HepG2 (cell line): ENCODE data around the gene TALDO1. TPM values are rescaled to one million over a fixed set of nuclear protein-coding genes. Genes with fewer than 3 reads are reported as not detected.
A peak's percentile ranks its signal among the peaks of the same experiment; 100 is the strongest.

Experiments
- ATAD3A ChIP-seq: sonication (generic); formaldehyde crosslinking; IDR thresholded peaks from 2 replicates; pipeline ENCODE4 v1.4.0; 2020; ENCODE audit warnings: missing genetic modification reagents
- CENPT ChIP-seq: sonication (generic); formaldehyde crosslinking; IDR thresholded peaks from 2 replicates; pipeline ENCODE4 v1.8.0; 2022; ENCODE audit warnings: low read depth, mild to moderate bottlenecking, moderate library complexity, missing genetic modification reagents
- FOSL2 ChIP-seq: sonication (generic); formaldehyde crosslinking; IDR thresholded peaks from 2 replicates; pipeline ENCODE4 v1.4.0; 2020; ENCODE audit warnings: missing genetic modification reagents
- MED13 ChIP-seq: sonication (generic); formaldehyde crosslinking; IDR thresholded peaks from 2 replicates; pipeline ENCODE4 v1.5.0; 2020; ENCODE audit warnings: missing genetic modification reagents
- MXI1 ChIP-seq: IDR thresholded peaks from 3 replicates; pipeline ENCODE4 v1.6.1; 2012; ENCODE audit warnings: low read depth, low read length, inconsistent platforms, borderline replicate concordance
- ONECUT2 ChIP-seq: sonication (generic); formaldehyde crosslinking; IDR thresholded peaks from 2 replicates; pipeline ENCODE4 v1.4.0; 2020; ENCODE audit warnings: missing genetic modification reagents
- PHF21A ChIP-seq: sonication (generic); formaldehyde crosslinking; IDR thresholded peaks from 2 replicates; pipeline ENCODE4 v1.5.0; 2020; ENCODE audit warnings: mild to moderate bottlenecking, missing genetic modification reagents
- RAD21 ChIP-seq: fragments of 450-650 bp; formaldehyde crosslinking; IDR thresholded peaks from 2 replicates; pipeline ENCODE4 v1.5.0; 2020; ENCODE audit warnings: mild to moderate bottlenecking
- REL ChIP-seq: sonication (generic); formaldehyde crosslinking; conservative IDR thresholded peaks from 2 replicates; pipeline ENCODE4 v1.8.0; 2022; ENCODE audit warnings: mild to moderate bottlenecking, missing genetic modification reagents, moderate library complexity
- SNAPC2 ChIP-seq: sonication (generic); formaldehyde crosslinking; IDR thresholded peaks from 2 replicates; pipeline ENCODE4 v1.8.1; 2022; ENCODE audit warnings: mild to moderate bottlenecking, missing genetic modification reagents
- THYN1 ChIP-seq: sonication (generic); formaldehyde crosslinking; IDR thresholded peaks from 2 replicates; pipeline ENCODE4 v1.8.1; 2023; ENCODE audit warnings: low read depth, mild to moderate bottlenecking, moderate library complexity, missing genetic modification reagents, borderline replicate concordance
- TSC22D2 ChIP-seq: sonication (generic); formaldehyde crosslinking; IDR thresholded peaks from 2 replicates; pipeline ENCODE4 v1.5.1; 2020; ENCODE audit warnings: missing genetic modification reagents, mild to moderate bottlenecking, borderline replicate concordance
- ZBED4 ChIP-seq: sonication (generic); formaldehyde crosslinking; IDR thresholded peaks from 2 replicates; pipeline ENCODE4 v1.4.0; 2020; ENCODE audit warnings: missing genetic modification reagents, borderline replicate concordance
- ZKSCAN1 ChIP-seq: fragments of 150-350 bp; IDR thresholded peaks from 2 replicates; pipeline ENCODE4 v1.6.1; 2014; ENCODE audit warnings: low read length
- ZNF343 ChIP-seq: sonication (generic); formaldehyde crosslinking; IDR thresholded peaks from 2 replicates; pipeline ENCODE4 v1.4.0; 2020; ENCODE audit warnings: mild to moderate bottlenecking, missing genetic modification reagents
- ZNF512 ChIP-seq: sonication (generic); formaldehyde crosslinking; IDR thresholded peaks from 2 replicates; pipeline ENCODE4 v1.4.0; 2020; ENCODE audit warnings: mild to moderate bottlenecking, missing genetic modification reagents
- ZNF720 ChIP-seq: sonication (generic); formaldehyde crosslinking; IDR thresholded peaks from 2 replicates; pipeline ENCODE4 v1.4.0; 2020; ENCODE audit warnings: missing genetic modification reagents
- ZZZ3 ChIP-seq: sonication (generic); formaldehyde crosslinking; IDR thresholded peaks from 2 replicates; pipeline ENCODE4 v1.4.0; 2020; ENCODE audit warnings: missing genetic modification reagents, mild to moderate bottlenecking, borderline replicate concordance
- polyA plus RNA-seq, 8 experiments: library from polyadenylated mRNA; depleted of rRNA in 3 of 8; stranded (reverse) in 7 of 8; unstranded in 1 of 8; fragments of >200 nt; fragmentation: Illumina TruSeq in 4 of 8; extraction: Trizol in 4 of 8; gene quantifications; 2 replicates each; pipeline versions ENCODE4 v1.2.1 to v1.2.3, GENCODE V29; 2011 to 2016; ENCODE audit warnings: low read depth in 4 of 8, missing spikeins in 1 of 8, mixed read lengths in 1 of 8; ENCODE audit not compliant: insufficient read depth in 1 of 8
- total RNA-seq, 5 experiments: library from RNA; depleted of rRNA; stranded (reverse); fragments of >200 nt; fragmentation: Illumina TruSeq; extraction: Trizol; gene quantifications; 2 replicates each; pipeline ENCODE4 v1.2.3, GENCODE V29; 2016; ENCODE audit warnings: low read depth in 1 of 5
- TF ChIP-seq, protein P1 (sequence below): sonication (generic); formaldehyde crosslinking; IDR thresholded peaks from 2 replicates; pipeline ENCODE4 v1.9.0; 2021; ENCODE audit warnings: missing genetic modification reagents, mild to moderate bottlenecking, borderline replicate concordance
- TF ChIP-seq, protein P2 (sequence below): sonication (generic); formaldehyde crosslinking; IDR thresholded peaks from 2 replicates; pipeline ENCODE4 v1.9.0; 2021; ENCODE audit warnings: missing genetic modification reagents, borderline replicate concordance

Gene TALDO1
- total and polyA plus RNA-seq, 2 of the 13 experiments (the other 11 are each of a cell fraction or from before 2014, with no cell fraction given), result 107 to 240 TPM

DNA sequence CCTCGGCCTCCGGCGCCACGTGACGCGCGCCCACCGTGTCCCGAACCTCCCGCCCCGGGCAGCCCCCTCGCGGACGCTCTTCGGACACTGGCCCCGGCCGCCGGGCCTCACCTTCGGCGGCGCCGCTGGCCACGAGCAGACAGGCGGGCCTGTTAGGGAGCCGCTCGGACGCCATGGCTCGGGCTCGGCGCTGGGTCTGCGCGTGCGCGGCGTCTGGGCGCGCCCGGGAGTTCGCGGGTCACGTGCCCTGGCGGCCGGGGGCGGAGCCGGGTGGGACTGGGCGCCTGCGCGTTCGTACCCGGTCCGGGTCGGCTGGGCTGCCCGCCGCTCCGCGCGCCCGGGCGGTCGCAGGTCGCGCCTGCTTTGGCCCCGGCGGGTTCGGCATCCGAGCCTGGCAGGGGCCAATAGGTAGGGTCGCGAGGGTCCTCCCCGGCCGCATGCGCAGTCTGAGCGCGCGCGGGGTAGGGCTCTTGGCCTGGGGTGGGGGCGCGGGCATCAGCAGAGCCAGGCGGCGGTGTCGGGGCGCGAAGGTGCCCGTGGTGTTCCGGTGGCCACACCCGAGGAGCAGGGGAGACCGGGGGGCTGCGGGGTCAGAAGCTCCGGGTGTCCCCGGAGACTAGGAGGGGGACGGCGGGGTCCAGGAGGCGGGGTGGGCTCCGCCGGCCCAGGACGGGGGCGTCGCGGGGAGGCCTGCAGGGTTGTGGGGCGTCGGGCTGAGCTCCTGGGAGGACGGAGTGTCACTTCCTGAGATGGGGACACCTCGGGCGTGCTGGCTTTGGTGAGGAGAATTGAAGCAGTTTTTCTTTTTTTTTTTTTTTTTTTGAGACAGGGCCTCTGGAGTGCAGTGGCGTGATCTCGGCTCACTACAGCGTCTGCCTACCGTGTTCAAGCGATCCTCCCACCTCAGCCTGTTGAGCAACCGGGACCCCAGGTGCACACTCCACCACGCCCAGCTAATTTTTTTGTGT lies 30.3 kb downstream of the TALDO1 start, which contains the start of gene GATD1 (continued):
- TF ChIP-seq, protein P1, sequence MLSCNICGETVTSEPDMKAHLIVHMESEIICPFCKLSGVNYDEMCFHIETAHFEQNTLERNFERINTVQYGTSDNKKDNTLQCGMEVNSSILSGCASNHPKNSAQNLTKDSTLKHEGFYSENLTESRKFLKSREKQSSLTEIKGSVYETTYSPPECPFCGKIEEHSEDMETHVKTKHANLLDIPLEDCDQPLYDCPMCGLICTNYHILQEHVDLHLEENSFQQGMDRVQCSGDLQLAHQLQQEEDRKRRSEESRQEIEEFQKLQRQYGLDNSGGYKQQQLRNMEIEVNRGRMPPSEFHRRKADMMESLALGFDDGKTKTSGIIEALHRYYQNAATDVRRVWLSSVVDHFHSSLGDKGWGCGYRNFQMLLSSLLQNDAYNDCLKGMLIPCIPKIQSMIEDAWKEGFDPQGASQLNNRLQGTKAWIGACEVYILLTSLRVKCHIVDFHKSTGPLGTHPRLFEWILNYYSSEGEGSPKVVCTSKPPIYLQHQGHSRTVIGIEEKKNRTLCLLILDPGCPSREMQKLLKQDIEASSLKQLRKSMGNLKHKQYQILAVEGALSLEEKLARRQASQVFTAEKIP (CRISPR knock-in tag), result no peak
- TF ChIP-seq MXI1 (peak; percentile 75; the same call in 1 of the 3 replicates), ONECUT2 (CRISPR knock-in tag) (no peak), ZNF512 (CRISPR knock-in tag) (no peak), ZNF343 (no peak), REL (CRISPR knock-in tag) (no peak; the same call in 1 of the 2 replicates), THYN1 (CRISPR knock-in tag) (no peak), ZZZ3 (CRISPR knock-in tag) (no peak), PHF21A (CRISPR knock-in tag) (no peak), RAD21 (CRISPR knock-in tag) (0 out of 2 replicates have a peak, but pooled peaks have one; percentile 25), SNAPC2 (CRISPR knock-in tag) (no peak), ZBED4 (CRISPR knock-in tag) (no peak), ATAD3A (CRISPR knock-in tag) (no peak), ZNF720 (no peak), FOSL2 (CRISPR knock-in tag) (no peak), TSC22D2 (CRISPR knock-in tag) (no peak), CENPT (peak; percentile 84; the same call in 1 of the 2 replicates), ZKSCAN1 (no peak), MED13 (CRISPR knock-in tag) (no peak)
- TF ChIP-seq, protein P2, sequence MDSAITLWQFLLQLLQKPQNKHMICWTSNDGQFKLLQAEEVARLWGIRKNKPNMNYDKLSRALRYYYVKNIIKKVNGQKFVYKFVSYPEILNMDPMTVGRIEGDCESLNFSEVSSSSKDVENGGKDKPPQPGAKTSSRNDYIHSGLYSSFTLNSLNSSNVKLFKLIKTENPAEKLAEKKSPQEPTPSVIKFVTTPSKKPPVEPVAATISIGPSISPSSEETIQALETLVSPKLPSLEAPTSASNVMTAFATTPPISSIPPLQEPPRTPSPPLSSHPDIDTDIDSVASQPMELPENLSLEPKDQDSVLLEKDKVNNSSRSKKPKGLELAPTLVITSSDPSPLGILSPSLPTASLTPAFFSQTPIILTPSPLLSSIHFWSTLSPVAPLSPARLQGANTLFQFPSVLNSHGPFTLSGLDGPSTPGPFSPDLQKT (CRISPR knock-in tag), result no peak
